ENCODE results near the gene GRM7.

Gene GRM7

GRCh38 chr3:7754653-7755441 is 893.9 kb downstream of the GRM7 start:
- Histone ChIP-seq H3K27ac (peak overlapping the region in 1 of 2 donors; percentile 22), H3K4me3 (no peak overlapping the region)
- no peak for DNase-seq (ENCODE audit: low spot score)
- TF ChIP-seq CTCF (IDR thresholded peaks at IDR 0.05) = no peak

- Histone ChIP-seq H3K4me3 (no peak overlapping the region), H3K27ac (no peak overlapping the region)
- DNase-seq (ENCODE audit: low spot score) = no peak
- TF ChIP-seq CTCF (IDR thresholded peaks at IDR 0.05) = no peak
Measured at GRCh38 chr3:7759630-7760029, 898.7 kb downstream of the GRM7 start.

GRCh38 chr3:7760718-7761117 is 899.8 kb downstream of the GRM7 start:
- TF ChIP-seq CTCF (IDR thresholded peaks at IDR 0.05) = no peak
- DNase-seq (ENCODE audit: low spot score) = no peak
- Histone ChIP-seq H3K4me3 (no peak overlapping the region), H3K27ac (no peak overlapping the region)

GRCh38 chr3:7764115-7764514 is 903.2 kb downstream of the GRM7 start:
- H3K4me3 ChIP-seq = no peak overlapping the region
- no peak overlapping the region for H3K27ac ChIP-seq
- TF ChIP-seq CTCF (IDR thresholded peaks at IDR 0.05) = no peak
- no peak for DNase-seq (ENCODE audit: low spot score)

GRCh38 chr3:7766530-7766929 is 905.6 kb downstream of the GRM7 start:
- Histone ChIP-seq H3K4me3 (no peak overlapping the region), H3K27ac (no peak overlapping the region)
- DNase-seq (ENCODE audit: low spot score) = no peak
- no peak for TF ChIP-seq CTCF (IDR thresholded peaks at IDR 0.05)

- Histone ChIP-seq H3K4me3 (no peak overlapping the region), H3K27ac (no peak overlapping the region)
- TF ChIP-seq CTCF (IDR thresholded peaks at IDR 0.05) = no peak
- no peak for DNase-seq (ENCODE audit: low spot score)
Measured at GRCh38 chr3:7779331-7779730, 918.4 kb downstream of the GRM7 start.

GRCh38 chr3:7781395-7781794 is 920.5 kb downstream of the GRM7 start:
- Histone ChIP-seq H3K4me3 (no peak overlapping the region), H3K27ac (no peak overlapping the region)
- no peak for DNase-seq (ENCODE audit: low spot score)
- TF ChIP-seq CTCF (IDR thresholded peaks at IDR 0.05) = no peak
